ENCODE measurements around the gene ZNF236. TPM values are rescaled to one million over a fixed set of nuclear protein-coding genes. Genes with fewer than 3 reads are reported as not detected.

The ZNF236 gene
- total and polyA plus RNA-seq, 4 donors: 0.83 to 8.2 (median 5.0) TPM

GRCh38 chr18:77014538-77014937, 192.2 kb downstream of the ZNF236 start:
- TF ChIP-seq JUND (IDR thresholded peaks at IDR 0.05): no peak
- no peak overlapping the region for H3K9ac ChIP-seq (ENCODE audit: low read depth in 1 of 2, low read length in 2 of 2)
- 86% methylated on average over 5 of the region's 5 CpGs for WGBS
- H3K27me3 ChIP-seq (ENCODE audit: control insufficient read depth in 4 of 4, insufficient read depth in 4 of 4, low read length in 3 of 4): no peaks in the 10 kb centered on the region
- no peaks in the 10 kb centered on the region for H3K9me3 ChIP-seq (ENCODE audit: control insufficient read depth in 4 of 4, low read length in 3 of 4)
- DNase-seq (ENCODE audit: low spot score): no peak
- peaks cover 4 to 25% (median 15%) of the 10 kb centered on the region in 4 donors for H3K36me3 ChIP-seq (ENCODE audit: control insufficient read depth in 4 of 4, insufficient read depth in 3 of 4, low read depth in 1 of 4, low read length in 3 of 4)
- H3K27ac ChIP-seq (ENCODE audit: low read depth in 1 of 2, low read length in 2 of 2): peak overlapping the region in 1 of 2 donors; percentile 25
- H3K4me1 ChIP-seq (ENCODE audit: control insufficient read depth in 4 of 4, insufficient read depth in 4 of 4, low read length in 3 of 4): no peaks in the 10 kb centered on the region
- no peak overlapping the region for H3K4me3 ChIP-seq (ENCODE audit: low read depth in 1 of 3, low read length in 3 of 3)

- Histone ChIP-seq H3K4me3 (ENCODE audit: low read depth in 1 of 3, low read length in 3 of 3) (no peak overlapping the region), H3K36me3 (ENCODE audit: control insufficient read depth in 4 of 4, insufficient read depth in 3 of 4, low read depth in 1 of 4, low read length in 3 of 4) (peaks cover 3 to 25% (median 15%) of the 10 kb centered on the region in 4 donors), H3K27ac (ENCODE audit: low read depth in 1 of 2, low read length in 2 of 2) (no peak overlapping the region), H3K9ac (ENCODE audit: low read depth in 1 of 2, low read length in 2 of 2) (no peak overlapping the region), H3K4me1 (ENCODE audit: control insufficient read depth in 4 of 4, insufficient read depth in 4 of 4, low read length in 3 of 4) (no peaks in the 10 kb centered on the region), H3K9me3 (ENCODE audit: control insufficient read depth in 4 of 4, low read length in 3 of 4) (no peaks in the 10 kb centered on the region), H3K27me3 (ENCODE audit: control insufficient read depth in 4 of 4, insufficient read depth in 4 of 4, low read length in 3 of 4) (no peaks in the 10 kb centered on the region)
- no peak for DNase-seq (ENCODE audit: low spot score)
- TF ChIP-seq HNF4A (conservative IDR thresholded peaks at IDR 0.05): no peak
- TF ChIP-seq YY1 (IDR thresholded peaks at IDR 0.05): no peak
- TF ChIP-seq TAF1 (conservative IDR thresholded peaks at IDR 0.05): no peak
- TF ChIP-seq HNF4G (IDR thresholded peaks at IDR 0.05): no peak
- no peak for TF ChIP-seq JUND (IDR thresholded peaks at IDR 0.05)
- TF ChIP-seq ZBTB33 (IDR thresholded peaks at IDR 0.05): no peak
- TF ChIP-seq SP1 (IDR thresholded peaks at IDR 0.05): no peak
- TF ChIP-seq EGR1 (IDR thresholded peaks at IDR 0.05; ENCODE audit: low read depth in 2 of 2): no peak
- 89% methylated on average over 4 of the region's 4 CpGs for WGBS
Measured at GRCh38 chr18:77015169-77015568, 192.8 kb downstream of the ZNF236 start.

GRCh38 chr18:77015771-77016710, 193.7 kb downstream of the ZNF236 start:
- peaks cover 3 to 25% (median 13%) of the 10 kb centered on the region in 4 donors for H3K36me3 ChIP-seq (ENCODE audit: control insufficient read depth in 4 of 4, insufficient read depth in 3 of 4, low read depth in 1 of 4, low read length in 3 of 4)

More at GRCh38 chr18:77015771-77016710, 193.7 kb downstream of the ZNF236 start:
- Histone ChIP-seq H3K4me1 (ENCODE audit: control insufficient read depth in 4 of 4, insufficient read depth in 4 of 4, low read length in 3 of 4) (no peaks in the 10 kb centered on the region), H3K27me3 (ENCODE audit: control insufficient read depth in 4 of 4, insufficient read depth in 4 of 4, low read length in 3 of 4) (no peaks in the 10 kb centered on the region), H3K9ac (ENCODE audit: low read depth in 1 of 2, low read length in 2 of 2) (no peak overlapping the region), H3K4me3 (ENCODE audit: low read depth in 1 of 3, low read length in 3 of 3) (no peak overlapping the region), H3K9me3 (ENCODE audit: control insufficient read depth in 4 of 4, low read length in 3 of 4) (no peaks in the 10 kb centered on the region), H3K27ac (ENCODE audit: low read depth in 1 of 2, low read length in 2 of 2) (no peak overlapping the region)
- DNase-seq (ENCODE audit: low spot score): no peak
- TF ChIP-seq HNF4A (conservative IDR thresholded peaks at IDR 0.05) (no peak), FOXA1 (IDR thresholded peaks at IDR 0.05) (no peak), HNF4G (IDR thresholded peaks at IDR 0.05) (no peak), FOXA2 (IDR thresholded peaks at IDR 0.05) (no peak), ATF3 (IDR thresholded peaks at IDR 0.05) (no peak), JUND (IDR thresholded peaks at IDR 0.05) (no peak), MAX (IDR thresholded peaks at IDR 0.05) (no peak), RXRA (IDR thresholded peaks at IDR 0.05) (no peak), SP1 (IDR thresholded peaks at IDR 0.05) (no peak), GABPA (IDR thresholded peaks at IDR 0.05 in 1 of 2, conservative IDR thresholded peaks at IDR 0.05 in 1 of 2) (no peak), NR2F2 (IDR thresholded peaks at IDR 0.05) (no peak)
- WGBS: 92% methylated on average over 16 of the region's 16 CpGs

All from liver (tissue), 9 donors.